Uterus (tissue), 4 donors: ENCODE measurements around the gene ZNF740. TPM values are rescaled to one million over a fixed set of nuclear protein-coding genes. Genes with fewer than 3 reads are reported as not detected.

ENCODE experiments used
- DNase-seq, 2 donors: peaks; one replicate each; pipeline ENCODE4 v3.0.0-alpha.2; 2019 to 2020
- H3K27ac ChIP-seq, 2 donors: fragments of 200-600 bp; sonication (generic); 1 replicate in 1 of 2; 2 replicates in 1 of 2; pipeline ENCODE4 v1.5.1; 2016 to 2018
- H3K27me3 ChIP-seq, 2 donors: fragments of 200-600 bp; sonication (generic); one replicate each; pipeline ENCODE4 v1.5.1; 2018 to 2019; ENCODE audit warnings: control low read depth in 1 of 2
- H3K36me3 ChIP-seq, 2 donors: fragments of 200-600 bp; sonication (generic); one replicate each; pipeline ENCODE4 v1.5.1; 2019; ENCODE audit warnings: control low read depth in 1 of 2
- H3K4me1 ChIP-seq, 2 donors: fragments of 200-600 bp; sonication (generic); one replicate each; pipeline ENCODE4 v1.5.1; 2018 to 2019; ENCODE audit warnings: control low read depth in 1 of 2
- H3K4me3 ChIP-seq, 2 donors: fragments of 200-600 bp; sonication (generic); 1 replicate in 1 of 2; 2 replicates in 1 of 2; pipeline ENCODE4 v1.5.1; 2018 to 2019; ENCODE audit warnings: mild to moderate bottlenecking in 1 of 2
- H3K9me3 ChIP-seq, 2 donors: fragments of 200-600 bp; sonication (generic); one replicate each; pipeline ENCODE4 v1.5.1; 2019; ENCODE audit warnings: control low read depth in 1 of 2
- POLR2A ChIP-seq, 2 donors: fragments of 450-650 bp; IDR thresholded peaks; one replicate each; pipeline ENCODE4 v1.6.1; 2016; ENCODE audit warnings: antibody characterized with exemption in 2 of 2, mild to moderate bottlenecking in 1 of 2, moderate library complexity in 1 of 2
- intact Hi-C: fragments of 100-400 bp; cut with DNase I; formaldehyde crosslinking; loops from one replicate; pipeline ENCODE4 v1.15.1; 2023; ENCODE audit warnings: low total_unique reads
- total RNA-seq, 4 donors: library from RNA; depleted of rRNA in 3 of 4; stranded (reverse); fragments of >200 nt in 3 of 4; gene quantifications; one replicate each; pipeline versions ENCODE4 v1.1.0 to v1.2.4, GENCODE V29; 2014 to 2023
- TF ChIP-seq, protein P1 (sequence below), 4 experiments: fragments of 200-600 bp in 2 of 4; fragments of 450-650 bp in 2 of 4; sonication (generic) in 2 of 4; IDR thresholded peaks; one replicate each; pipeline ENCODE4 v1.5.1; 2016 to 2019; ENCODE audit warnings: antibody characterized with exemption in 4 of 4, mild to moderate bottlenecking in 2 of 4, moderate library complexity in 1 of 4
- donor health status: DM: yes; HTN: yes; CAD: no.

ZNF740 gene
- total RNA-seq, 4 donors from 2014 or later, result 7.7 to 55.5 (median 25.9) TPM

DNA sequence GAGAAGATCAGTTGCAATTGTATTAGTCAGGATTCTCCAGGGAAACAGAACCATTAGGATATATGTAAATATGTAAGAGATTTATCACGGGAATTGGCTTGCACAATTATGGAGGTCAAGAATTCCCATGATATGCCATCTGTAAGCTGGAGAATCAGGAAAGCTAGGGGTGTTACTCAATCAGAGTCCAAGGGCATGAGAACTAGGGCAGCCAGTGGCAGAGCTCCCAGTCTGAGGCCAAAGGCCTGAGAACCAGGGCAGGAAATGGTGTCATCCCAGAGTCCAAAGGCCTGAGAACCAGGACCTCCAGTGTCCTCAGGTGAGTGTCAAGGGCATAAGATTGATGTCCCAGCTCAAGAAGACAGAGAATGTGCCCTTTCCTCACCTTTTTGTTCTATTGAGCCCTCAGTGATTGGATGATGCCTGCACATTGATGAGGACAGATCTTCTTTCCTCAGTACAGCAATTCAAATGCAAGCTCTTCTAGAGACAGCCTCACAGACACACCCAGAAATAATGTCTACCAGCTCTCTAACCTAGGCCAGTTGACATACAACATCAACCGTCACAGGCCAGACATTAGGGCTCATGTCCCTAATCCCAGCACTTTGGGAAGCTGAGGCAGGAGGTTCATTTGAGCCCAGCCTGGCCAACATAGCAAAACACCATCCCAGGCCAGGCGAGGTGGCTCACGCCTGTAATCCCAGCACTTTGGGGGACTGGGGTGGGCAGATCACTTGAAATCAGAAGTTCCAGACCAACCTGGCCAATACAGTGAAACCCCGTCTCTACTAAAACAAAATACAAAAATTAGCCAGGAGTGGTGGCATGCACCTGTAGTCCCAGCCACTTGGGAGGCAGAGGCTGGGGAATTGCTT lies 34.9 kb upstream of the ZNF740 start:
- no peaks in the 10 kb centered on the region for H3K27me3 ChIP-seq
- H3K4me1 ChIP-seq, result no peaks in the 10 kb centered on the region
- H3K27ac ChIP-seq, result no peak overlapping the region
- no peak for DNase-seq
- intact Hi-C loops, result no loop called here
- no peaks in the 10 kb centered on the region for H3K9me3 ChIP-seq
- TF ChIP-seq POLR2A (IDR thresholded peaks at IDR 0.05), result no peak
- TF ChIP-seq, protein P1, sequence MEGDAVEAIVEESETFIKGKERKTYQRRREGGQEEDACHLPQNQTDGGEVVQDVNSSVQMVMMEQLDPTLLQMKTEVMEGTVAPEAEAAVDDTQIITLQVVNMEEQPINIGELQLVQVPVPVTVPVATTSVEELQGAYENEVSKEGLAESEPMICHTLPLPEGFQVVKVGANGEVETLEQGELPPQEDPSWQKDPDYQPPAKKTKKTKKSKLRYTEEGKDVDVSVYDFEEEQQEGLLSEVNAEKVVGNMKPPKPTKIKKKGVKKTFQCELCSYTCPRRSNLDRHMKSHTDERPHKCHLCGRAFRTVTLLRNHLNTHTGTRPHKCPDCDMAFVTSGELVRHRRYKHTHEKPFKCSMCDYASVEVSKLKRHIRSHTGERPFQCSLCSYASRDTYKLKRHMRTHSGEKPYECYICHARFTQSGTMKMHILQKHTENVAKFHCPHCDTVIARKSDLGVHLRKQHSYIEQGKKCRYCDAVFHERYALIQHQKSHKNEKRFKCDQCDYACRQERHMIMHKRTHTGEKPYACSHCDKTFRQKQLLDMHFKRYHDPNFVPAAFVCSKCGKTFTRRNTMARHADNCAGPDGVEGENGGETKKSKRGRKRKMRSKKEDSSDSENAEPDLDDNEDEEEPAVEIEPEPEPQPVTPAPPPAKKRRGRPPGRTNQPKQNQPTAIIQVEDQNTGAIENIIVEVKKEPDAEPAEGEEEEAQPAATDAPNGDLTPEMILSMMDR (IDR thresholded peaks at IDR 0.05), result no peak
- no peaks in the 10 kb centered on the region for H3K36me3 ChIP-seq
- no peak overlapping the region for H3K4me3 ChIP-seq

DNA sequence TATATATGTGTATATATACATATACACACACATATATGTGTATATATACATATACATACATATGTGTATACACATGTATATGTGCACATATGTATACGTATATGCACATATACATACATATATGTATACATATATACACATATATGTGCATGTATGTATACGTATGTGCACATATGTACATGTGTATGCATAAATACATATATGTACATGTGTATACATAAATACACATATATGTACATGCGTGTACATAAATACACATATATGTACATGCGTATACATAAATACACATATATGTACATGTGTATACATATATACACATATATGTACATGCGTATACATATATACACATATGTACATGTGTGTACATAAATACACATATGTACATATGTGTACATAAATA lies 33.3 kb upstream of the ZNF740 start:
- intact Hi-C loops, result no loop called here
- no peak overlapping the region for H3K27ac ChIP-seq
- DNase-seq, result no peak
- H3K4me1 ChIP-seq, result no peaks in the 10 kb centered on the region
- H3K9me3 ChIP-seq, result no peaks in the 10 kb centered on the region
- no peak overlapping the region for H3K4me3 ChIP-seq
- TF ChIP-seq, protein P1 (IDR thresholded peaks at IDR 0.05), result no peak
- H3K36me3 ChIP-seq, result no peaks in the 10 kb centered on the region
- no peaks in the 10 kb centered on the region for H3K27me3 ChIP-seq

DNA sequence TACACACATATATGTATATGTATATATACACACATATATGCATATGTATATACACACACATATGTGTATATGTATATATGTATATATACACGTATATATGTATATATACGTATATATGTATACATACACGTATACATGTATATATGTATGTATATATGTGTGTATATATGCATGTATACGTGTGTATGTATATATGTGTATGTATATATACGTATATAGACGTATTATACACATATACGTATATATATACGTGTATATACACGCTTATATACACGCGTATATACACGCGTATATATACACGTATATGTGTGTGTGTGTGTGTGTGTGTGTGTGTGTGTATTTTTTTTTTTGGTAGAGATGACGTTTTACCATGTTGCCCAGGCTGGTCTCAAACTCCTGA lies 32.9 kb upstream of the ZNF740 start:
- Histone ChIP-seq H3K27ac (no peak overlapping the region), H3K4me1 (no peaks in the 10 kb centered on the region), H3K27me3 (no peaks in the 10 kb centered on the region), H3K4me3 (no peak overlapping the region), H3K36me3 (no peaks in the 10 kb centered on the region), H3K9me3 (no peaks in the 10 kb centered on the region)
- TF ChIP-seq, protein P1 (IDR thresholded peaks at IDR 0.05), result no peak
- no peak for TF ChIP-seq POLR2A (IDR thresholded peaks at IDR 0.05)
- no peak for DNase-seq
- intact Hi-C loops, result no loop called here

DNA sequence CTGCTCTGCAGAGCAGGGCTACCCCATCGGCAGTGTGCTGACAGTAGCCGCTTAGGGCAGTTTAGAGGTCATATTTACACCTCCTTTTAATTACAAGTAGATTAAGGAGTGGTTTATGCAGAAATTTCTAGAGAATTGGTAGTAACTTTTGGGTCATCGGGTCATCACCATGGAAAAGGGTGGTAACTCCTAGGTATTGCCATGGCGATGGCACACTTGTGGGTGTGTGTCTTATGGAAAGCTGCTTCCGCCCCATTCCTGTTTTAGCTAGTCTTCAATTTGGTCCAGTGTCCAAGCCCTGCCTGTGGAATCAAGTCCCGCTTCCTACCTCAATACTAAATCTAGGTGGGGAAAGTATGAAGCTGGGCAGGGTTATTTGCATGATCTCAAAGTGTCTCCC lies 29.5 kb upstream of the ZNF740 start:
- intact Hi-C loops, result no loop called here
- no peak for DNase-seq
- Histone ChIP-seq H3K27ac (no peak overlapping the region), H3K9me3 (no peaks in the 10 kb centered on the region), H3K36me3 (no peaks in the 10 kb centered on the region), H3K27me3 (no peaks in the 10 kb centered on the region), H3K4me3 (no peak overlapping the region), H3K4me1 (no peaks in the 10 kb centered on the region)
- TF ChIP-seq, protein P1 (IDR thresholded peaks at IDR 0.05), result no peak
- TF ChIP-seq POLR2A (IDR thresholded peaks at IDR 0.05), result no peak

DNA sequence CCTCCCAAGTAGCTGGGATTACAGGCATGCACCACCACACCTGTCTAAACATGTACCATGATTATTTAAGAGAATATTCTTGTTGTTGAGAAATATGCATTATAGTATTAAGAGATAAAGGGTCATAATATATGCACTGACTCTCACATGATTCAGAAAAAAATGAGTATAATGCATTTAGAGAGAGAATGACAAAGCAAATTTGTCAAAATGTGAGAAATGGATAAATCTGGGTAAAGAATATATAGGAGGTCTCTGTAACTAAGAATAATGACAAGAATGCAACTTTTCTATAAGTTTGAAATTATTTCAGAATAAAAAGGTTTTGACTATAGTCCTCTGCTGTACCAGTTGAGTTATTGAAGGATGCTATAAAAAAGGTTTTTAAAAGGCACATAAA lies 28.1 kb upstream of the ZNF740 start:
- no peaks in the 10 kb centered on the region for H3K36me3 ChIP-seq
- H3K27ac ChIP-seq, result no peak overlapping the region
- no peaks in the 10 kb centered on the region for H3K4me1 ChIP-seq
- DNase-seq, result no peak
- no peak overlapping the region for H3K4me3 ChIP-seq
- intact Hi-C loops, result no loop called here
- no peaks in the 10 kb centered on the region for H3K9me3 ChIP-seq
- no peak for TF ChIP-seq POLR2A (IDR thresholded peaks at IDR 0.05)
- TF ChIP-seq, protein P1 (IDR thresholded peaks at IDR 0.05), result no peak
- H3K27me3 ChIP-seq, result no peaks in the 10 kb centered on the region
